ENCODE measurements around the gene UTP20.
"Not testable (repeated sequence)": the region's sequence is repeated elsewhere in the genome, so short reads cannot be mapped to it uniquely, and the experiment has no call there.

UTP20 gene

GRCh38 chr12:101375573-101375972 is 95.7 kb downstream of the UTP20 start:
- Histone ChIP-seq H3K4me1 (ENCODE audit: control insufficient read depth, insufficient read depth, low read length) (no peaks in the 10 kb centered on the region), H3K4me3 (ENCODE audit: low read length) (no peak overlapping the region), H3K4me2 (ENCODE audit: low read length) (no peak overlapping the region), H3K9ac (ENCODE audit: low read depth, low read length) (no peak overlapping the region), H3K9me3 (replicated peaks; ENCODE audit: low read length) (no peaks in the 10 kb centered on the region), H3K27me3 (ENCODE audit: control insufficient read depth, insufficient read depth, low read length) (no peaks in the 10 kb centered on the region), H3K36me3 (ENCODE audit: insufficient read depth, low read length) (peaks cover 62% of the 10 kb centered on the region)

DNA sequence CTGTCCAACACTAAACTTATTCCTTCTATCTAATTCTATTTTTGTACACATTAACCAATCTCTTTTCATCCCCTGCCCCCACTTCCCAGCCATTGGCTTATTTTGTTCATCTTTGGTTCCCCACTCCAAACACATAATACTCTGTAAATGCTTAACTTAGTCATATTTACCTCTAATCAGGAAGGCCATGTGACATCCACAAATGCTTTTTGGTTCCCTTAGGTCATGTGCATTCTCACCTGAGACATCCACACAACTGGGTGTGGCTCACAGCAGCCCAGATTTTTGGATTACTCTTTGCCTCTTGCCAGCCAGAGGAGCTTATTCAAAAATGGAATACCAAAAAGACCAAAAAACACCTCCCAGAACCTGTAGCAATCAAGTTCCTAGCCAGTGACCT is 99.2 kb downstream of the UTP20 start:
- Histone ChIP-seq H3K9me3 (replicated peaks; ENCODE audit: low read length) (no peaks in the 10 kb centered on the region), H3K9ac (ENCODE audit: low read depth, low read length) (no peak overlapping the region), H3K36me3 (ENCODE audit: insufficient read depth, low read length) (peaks cover 49% of the 10 kb centered on the region), H3K4me1 (ENCODE audit: control insufficient read depth, insufficient read depth, low read length) (no peaks in the 10 kb centered on the region), H3K27me3 (ENCODE audit: control insufficient read depth, insufficient read depth, low read length) (no peaks in the 10 kb centered on the region), H3K4me2 (ENCODE audit: low read length) (no peak overlapping the region), H3K4me3 (ENCODE audit: low read length) (no peak overlapping the region)

DNA sequence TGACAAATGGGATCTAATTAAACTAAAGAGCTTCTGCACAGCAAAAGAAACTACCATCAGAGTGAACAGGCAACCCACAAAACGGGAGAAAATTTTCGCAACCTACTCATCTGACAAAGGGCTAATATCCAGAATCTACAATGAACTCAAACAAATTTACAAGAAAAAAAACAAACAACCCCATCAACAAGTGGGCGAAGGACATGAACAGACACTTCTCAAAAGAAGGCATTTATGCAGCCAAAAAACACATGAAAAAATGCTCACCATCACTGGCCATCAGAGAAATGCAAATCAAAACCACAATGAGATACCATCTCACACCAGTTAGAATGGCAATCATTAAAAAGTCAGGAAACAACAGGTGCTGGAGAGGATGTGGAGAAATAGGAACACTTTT is 111.3 kb downstream of the UTP20 start:
- not testable (repeated sequence) for H3K4me3 ChIP-seq (ENCODE audit: low read length); H3K9ac ChIP-seq (ENCODE audit: low read depth, low read length); H3K4me2 ChIP-seq (ENCODE audit: low read length); H3K9me3 ChIP-seq (replicated peaks; ENCODE audit: low read length); H3K27me3 ChIP-seq (ENCODE audit: control insufficient read depth, insufficient read depth, low read length); H3K4me1 ChIP-seq (ENCODE audit: control insufficient read depth, insufficient read depth, low read length)
- H3K36me3 ChIP-seq (ENCODE audit: insufficient read depth, low read length) = peaks cover 55% of the 10 kb centered on the region

- H3K9me3 ChIP-seq (replicated peaks; ENCODE audit: low read length) = no peaks in the 10 kb centered on the region
- no peaks in the 10 kb centered on the region for H3K27me3 ChIP-seq (ENCODE audit: control insufficient read depth, insufficient read depth, low read length)
- peak overlapping the region; percentile 94 for H3K4me2 ChIP-seq (ENCODE audit: low read length)
- H3K9ac ChIP-seq (ENCODE audit: low read depth, low read length) = peak overlapping the region; percentile 92
- H3K36me3 ChIP-seq (ENCODE audit: insufficient read depth, low read length) = no peaks in the 10 kb centered on the region
- peak overlapping the region; percentile 93 for H3K4me3 ChIP-seq (ENCODE audit: low read length)
- H3K4me1 ChIP-seq (ENCODE audit: control insufficient read depth, insufficient read depth, low read length) = peaks cover 16% of the 10 kb centered on the region
Measured at GRCh38 chr12:101407049-101407435, 127.1 kb downstream of the UTP20 start.

DNA sequence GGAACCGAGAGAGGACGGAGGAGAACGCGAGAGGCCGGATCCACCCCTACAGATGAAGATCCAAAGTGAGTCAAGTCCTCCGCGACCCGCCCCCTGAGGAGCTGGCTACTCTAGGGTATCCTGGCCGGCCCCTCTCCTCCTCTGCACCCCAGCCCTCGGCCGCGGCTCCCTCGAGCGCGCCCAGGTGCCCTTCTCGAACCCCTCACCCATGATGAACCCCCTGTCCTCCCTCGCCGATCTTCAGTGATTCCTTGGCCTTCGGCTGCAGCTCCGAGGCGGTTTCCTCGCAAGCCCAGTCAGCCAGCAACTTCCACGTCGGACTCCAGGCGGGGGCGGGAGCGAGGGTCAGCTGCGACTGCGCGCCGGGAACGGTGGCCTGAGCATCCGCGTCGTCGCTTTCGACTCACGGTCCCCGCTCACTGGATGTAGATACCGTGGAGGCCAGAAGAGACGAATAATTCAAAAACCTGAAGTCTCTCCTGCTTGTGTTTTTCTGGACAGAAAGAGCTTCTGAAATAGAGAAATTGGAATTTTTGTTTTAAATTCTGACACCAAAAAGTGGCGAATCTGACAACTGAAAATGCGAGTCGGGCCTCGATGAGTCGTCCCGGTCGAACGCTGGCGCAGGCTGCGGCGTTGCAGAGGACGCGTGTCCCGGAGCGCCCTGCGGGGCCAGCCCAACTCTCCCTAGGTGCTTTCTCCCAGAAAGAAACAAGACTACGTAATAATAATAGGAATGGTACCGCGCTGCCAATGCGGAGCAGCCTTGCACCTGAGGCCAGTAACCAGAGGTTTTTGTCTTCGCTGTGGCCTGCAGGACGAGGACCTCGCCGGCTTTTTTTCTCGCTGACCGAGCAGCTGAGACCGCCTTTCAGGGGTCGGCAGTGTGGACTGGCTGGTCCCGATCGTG is 127.8 kb downstream of the UTP20 start, which contains the start of gene ARL1:
Gene ARL1, minus strand, starts transcription at position 337 of the 910 bp plus-strand sequence. Its CDS starts 127 bp downstream, at position 210.
- H3K9ac ChIP-seq (ENCODE audit: low read depth, low read length) = peak within 1 kb of the TSS; percentile 92
- H3K4me2 ChIP-seq (ENCODE audit: low read length) = peak within 1 kb of the TSS; percentile 94
- H3K4me3 ChIP-seq (ENCODE audit: low read length) = peak within 1 kb of the TSS; percentile 93
- H3K9me3 ChIP-seq (replicated peaks; ENCODE audit: low read length) = no peaks in the 10 kb centered on the region
- H3K27me3 ChIP-seq (ENCODE audit: control insufficient read depth, insufficient read depth, low read length) = no peaks in the 10 kb centered on the region
- no peaks in the 10 kb centered on the region for H3K36me3 ChIP-seq (ENCODE audit: insufficient read depth, low read length)
- peaks cover 16% of the 10 kb centered on the region for H3K4me1 ChIP-seq (ENCODE audit: control insufficient read depth, insufficient read depth, low read length)

- H3K4me3 ChIP-seq (ENCODE audit: low read length); H3K27me3 ChIP-seq (ENCODE audit: control insufficient read depth, insufficient read depth, low read length); H3K36me3 ChIP-seq (ENCODE audit: insufficient read depth, low read length); H3K9me3 ChIP-seq (replicated peaks; ENCODE audit: low read length); H3K9ac ChIP-seq (ENCODE audit: low read depth, low read length); H3K4me2 ChIP-seq (ENCODE audit: low read length): not testable (repeated sequence)
- peaks cover 16% of the 10 kb centered on the region for H3K4me1 ChIP-seq (ENCODE audit: control insufficient read depth, insufficient read depth, low read length)
Measured at GRCh38 chr12:101410169-101410568, 130.3 kb downstream of the UTP20 start.

DNA sequence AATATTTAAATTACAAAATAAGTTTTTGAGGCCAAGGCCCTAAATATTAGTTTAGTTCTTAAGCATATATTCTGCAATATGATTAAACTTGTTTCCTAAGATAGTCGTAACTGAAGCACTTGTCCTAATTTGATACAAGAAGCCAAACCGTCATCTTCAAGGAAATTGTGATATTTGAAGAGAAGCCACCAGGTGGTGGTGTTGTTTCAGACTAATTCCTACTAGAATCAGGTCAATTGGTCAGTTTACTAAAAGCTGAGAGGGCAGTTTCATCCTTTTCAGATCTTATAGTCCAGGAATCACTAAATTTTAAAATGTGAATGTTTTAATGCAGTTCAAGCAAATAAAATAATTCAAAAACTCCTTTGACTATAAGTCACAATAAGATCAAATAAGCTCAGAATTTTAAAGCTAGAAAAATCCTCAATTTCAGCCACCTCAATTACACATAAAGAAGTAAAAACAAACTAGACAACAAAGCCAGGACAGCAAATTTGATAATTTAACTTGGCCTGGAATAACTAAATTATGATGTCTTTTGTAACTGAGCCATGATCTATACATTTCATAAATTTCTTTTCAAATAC is 134.7 kb downstream of the UTP20 start:
- H3K4me1 ChIP-seq (ENCODE audit: control insufficient read depth, insufficient read depth, low read length) = no peaks in the 10 kb centered on the region
- no peaks in the 10 kb centered on the region for H3K9me3 ChIP-seq (replicated peaks; ENCODE audit: low read length)
- H3K4me3 ChIP-seq (ENCODE audit: low read length) = no peak overlapping the region
- no peak overlapping the region for H3K4me2 ChIP-seq (ENCODE audit: low read length)
- H3K9ac ChIP-seq (ENCODE audit: low read depth, low read length) = no peak overlapping the region
- no peaks in the 10 kb centered on the region for H3K36me3 ChIP-seq (ENCODE audit: insufficient read depth, low read length)
- no peaks in the 10 kb centered on the region for H3K27me3 ChIP-seq (ENCODE audit: control insufficient read depth, insufficient read depth, low read length)

DNA sequence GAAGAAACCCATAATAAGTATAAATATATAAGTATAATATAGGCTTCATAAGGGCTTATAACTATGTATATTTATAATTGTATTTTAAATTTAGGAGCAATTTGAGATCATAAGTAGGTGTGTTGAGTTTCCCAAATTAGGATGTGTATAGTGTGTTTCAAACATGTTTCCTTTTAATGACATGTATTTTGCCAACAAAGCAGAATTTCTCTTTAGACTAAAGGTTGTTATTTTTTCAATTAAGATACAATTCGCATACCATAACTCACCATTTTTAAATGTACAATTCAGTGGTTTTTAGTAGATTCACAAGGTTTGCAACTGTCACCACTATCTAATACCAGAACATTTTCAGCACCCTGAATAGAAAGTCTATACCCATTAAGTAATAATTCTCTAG is 135.3 kb downstream of the UTP20 start:
- no peaks in the 10 kb centered on the region for H3K27me3 ChIP-seq (ENCODE audit: control insufficient read depth, insufficient read depth, low read length)
- no peaks in the 10 kb centered on the region for H3K9me3 ChIP-seq (replicated peaks; ENCODE audit: low read length)
- H3K4me3 ChIP-seq (ENCODE audit: low read length) = no peak overlapping the region
- H3K9ac ChIP-seq (ENCODE audit: low read depth, low read length) = no peak overlapping the region
- no peaks in the 10 kb centered on the region for H3K36me3 ChIP-seq (ENCODE audit: insufficient read depth, low read length)
- H3K4me1 ChIP-seq (ENCODE audit: control insufficient read depth, insufficient read depth, low read length) = no peaks in the 10 kb centered on the region
- H3K4me2 ChIP-seq (ENCODE audit: low read length) = no peak overlapping the region

GRCh38 chr12:101422066-101422465 is 142.2 kb downstream of the UTP20 start:
- not testable (repeated sequence) for H3K4me1 ChIP-seq (ENCODE audit: control insufficient read depth, insufficient read depth, low read length); H3K4me3 ChIP-seq (ENCODE audit: low read length); H3K36me3 ChIP-seq (ENCODE audit: insufficient read depth, low read length); H3K9ac ChIP-seq (ENCODE audit: low read depth, low read length); H3K9me3 ChIP-seq (replicated peaks; ENCODE audit: low read length); H3K27me3 ChIP-seq (ENCODE audit: control insufficient read depth, insufficient read depth, low read length); H3K4me2 ChIP-seq (ENCODE audit: low read length)

DNA sequence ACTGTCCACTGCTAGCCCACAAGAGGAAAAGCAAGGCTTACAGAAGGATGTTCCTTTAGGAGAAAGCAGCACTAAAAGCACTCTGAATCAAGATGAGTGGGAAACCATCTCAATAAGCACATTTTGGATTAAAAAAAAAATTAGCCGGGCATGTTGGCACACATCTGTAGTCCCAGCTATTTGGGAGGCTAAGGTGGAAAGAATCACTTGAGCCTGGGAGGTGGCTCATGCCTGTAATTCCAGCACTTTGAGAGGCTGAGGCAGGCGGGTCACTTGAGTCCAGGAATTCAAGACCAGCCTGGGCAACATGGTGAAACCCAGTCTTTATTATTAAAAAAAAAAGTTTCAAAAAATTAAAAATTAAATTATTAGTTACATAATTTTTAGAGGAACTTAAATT is 144.7 kb downstream of the UTP20 start:
- Histone ChIP-seq H3K36me3 (ENCODE audit: insufficient read depth, low read length) (no peaks in the 10 kb centered on the region), H3K4me2 (ENCODE audit: low read length) (no peak overlapping the region), H3K9ac (ENCODE audit: low read depth, low read length) (no peak overlapping the region), H3K9me3 (replicated peaks; ENCODE audit: low read length) (no peaks in the 10 kb centered on the region), H3K4me3 (ENCODE audit: low read length) (no peak overlapping the region), H3K27me3 (ENCODE audit: control insufficient read depth, insufficient read depth, low read length) (no peaks in the 10 kb centered on the region), H3K4me1 (ENCODE audit: control insufficient read depth, insufficient read depth, low read length) (no peaks in the 10 kb centered on the region)

DNA sequence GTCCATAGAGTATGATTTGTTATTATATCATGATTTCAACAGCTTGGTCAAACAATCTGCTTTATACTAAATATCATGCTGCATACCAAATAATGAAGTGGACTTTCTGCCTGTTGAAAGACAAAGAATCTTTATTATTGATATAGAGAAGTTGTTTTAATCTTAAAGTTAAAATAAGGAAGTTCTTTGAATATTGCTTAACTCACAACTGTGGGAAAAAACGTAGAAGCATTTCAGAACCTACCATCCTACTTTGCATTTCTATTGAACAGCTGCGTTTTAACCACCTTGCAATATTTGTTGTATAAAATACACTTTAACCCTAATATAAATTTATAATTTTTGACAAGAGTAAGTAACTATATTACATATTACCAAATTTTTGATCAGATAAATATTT is 150.6 kb downstream of the UTP20 start:
- no peaks in the 10 kb centered on the region for H3K27me3 ChIP-seq (ENCODE audit: control insufficient read depth, insufficient read depth, low read length)
- H3K4me3 ChIP-seq (ENCODE audit: low read length) = no peak overlapping the region
- H3K36me3 ChIP-seq (ENCODE audit: insufficient read depth, low read length) = no peaks in the 10 kb centered on the region
- H3K9ac ChIP-seq (ENCODE audit: low read depth, low read length) = no peak overlapping the region
- no peaks in the 10 kb centered on the region for H3K9me3 ChIP-seq (replicated peaks; ENCODE audit: low read length)
- H3K4me1 ChIP-seq (ENCODE audit: control insufficient read depth, insufficient read depth, low read length) = no peaks in the 10 kb centered on the region
- H3K4me2 ChIP-seq (ENCODE audit: low read length) = no peak overlapping the region

GRCh38 chr12:101436136-101436535 is 156.2 kb downstream of the UTP20 start:
- Histone ChIP-seq H3K4me1 (ENCODE audit: control insufficient read depth, insufficient read depth, low read length) (no peaks in the 10 kb centered on the region), H3K9me3 (replicated peaks; ENCODE audit: low read length) (no peaks in the 10 kb centered on the region), H3K4me3 (ENCODE audit: low read length) (no peak overlapping the region), H3K4me2 (ENCODE audit: low read length) (no peak overlapping the region), H3K27me3 (ENCODE audit: control insufficient read depth, insufficient read depth, low read length) (no peaks in the 10 kb centered on the region), H3K36me3 (ENCODE audit: insufficient read depth, low read length) (no peaks in the 10 kb centered on the region), H3K9ac (ENCODE audit: low read depth, low read length) (no peak overlapping the region)
